H1 (cell line): ENCODE data around the gene SP4. TPM values are rescaled to one million over a fixed set of nuclear protein-coding genes. Genes with fewer than 3 reads are reported as not detected.

Source experiments
- ASH2L ChIP-seq: fragments of 200-600, 300-600 bp; sonication (generic); IDR thresholded peaks from one replicate; pipeline ENCODE4 v1.7.1; 2017; ENCODE audit warnings: low read length
- BCL11A ChIP-seq, 2 experiments: IDR thresholded peaks; one replicate each; pipeline ENCODE4 v1.6.1; 2011; ENCODE audit warnings: low read depth in 2 of 2, low read length in 2 of 2, mild to moderate bottlenecking in 2 of 2
- CBX5 ChIP-seq: fragments of 300-800, 300-1000 bp; sonication (generic); IDR thresholded peaks from 2 replicates; pipeline ENCODE4 v1.7.1; 2016; ENCODE audit warnings: antibody characterized with exemption, low read length, low read depth
- CHD2 ChIP-seq: IDR thresholded peaks from 2 replicates; pipeline ENCODE4 v1.6.1; 2012; ENCODE audit warnings: low read length, improper control_type of control experiment
- CREB1 ChIP-seq: IDR thresholded peaks from 2 replicates; pipeline ENCODE4 v1.6.1; 2012; ENCODE audit warnings: inconsistent platforms
- CTBP2 ChIP-seq: IDR thresholded peaks from 2 replicates; pipeline ENCODE4 v1.7.0; 2011; ENCODE audit warnings: borderline replicate concordance, mild to moderate bottlenecking, moderate library complexity, mixed read lengths, low read length; ENCODE audit not compliant: insufficient read depth, insufficient read length
- EGR1 ChIP-seq: IDR thresholded peaks from 2 replicates; pipeline ENCODE4 v1.6.1; 2011; ENCODE audit warnings: low read depth, low read length, borderline replicate concordance
- EZH2 ChIP-seq: fragments of 200-600 bp; sonication (generic); IDR thresholded peaks from 2 replicates; pipeline ENCODE4 v1.7.1; 2012; ENCODE audit warnings: low read depth, mild to moderate bottlenecking, moderate library complexity, low read length, inconsistent platforms; ENCODE audit not compliant: severe bottlenecking
- FOSL1 ChIP-seq: IDR thresholded peaks from 2 replicates; pipeline ENCODE4 v1.6.1; 2011; ENCODE audit warnings: mild to moderate bottlenecking, low read depth, low read length, moderate library complexity; ENCODE audit not compliant: insufficient read depth
- GTF2F1 ChIP-seq: IDR thresholded peaks from 2 replicates; pipeline ENCODE4 v1.6.1; 2012; ENCODE audit warnings: low read depth, low read length, improper control_type of control experiment, borderline replicate concordance
- HDAC6 ChIP-seq: IDR thresholded peaks from one replicate; pipeline ENCODE4 v1.7.1; 2012; ENCODE audit warnings: low read depth, mild to moderate bottlenecking, inconsistent platforms, low read length, moderate library complexity
- JUND ChIP-seq: IDR thresholded peaks from 2 replicates; pipeline ENCODE4 v1.6.1; 2011; ENCODE audit warnings: mild to moderate bottlenecking, improper control_type of control experiment, low read length
- PHF8 ChIP-seq: fragments of 200-600 bp; sonication (generic); conservative IDR thresholded peaks from 2 replicates; pipeline ENCODE4 v1.7.1; 2012; ENCODE audit warnings: low read depth, mild to moderate bottlenecking, inconsistent platforms, low read length, moderate library complexity
- POLR2A ChIP-seq, 2 experiments: IDR thresholded peaks; 1 replicate in 1 of 2; 2 replicates in 1 of 2; pipeline ENCODE4 v1.6.1; 2011; ENCODE audit warnings: low read depth in 2 of 2, low read length in 2 of 2, mild to moderate bottlenecking in 2 of 2; ENCODE audit errors: control extremely low read depth in 1 of 2
- POLR2AphosphoS5 ChIP-seq: IDR thresholded peaks from 2 replicates; pipeline ENCODE4 v1.6.1; 2011; ENCODE audit warnings: low read depth, low read length
- POU5F1 ChIP-seq: IDR thresholded peaks from 2 replicates; pipeline ENCODE4 v1.6.1; 2011; ENCODE audit warnings: low read depth, mild to moderate bottlenecking, low read length, moderate library complexity
- RBBP5 ChIP-seq: IDR thresholded peaks from 2 replicates; pipeline ENCODE4 v1.7.1; 2012; ENCODE audit warnings: low read depth, mild to moderate bottlenecking, inconsistent platforms, low read length, moderate library complexity, borderline replicate concordance
- RFX5 ChIP-seq: IDR thresholded peaks from 2 replicates; pipeline ENCODE4 v1.6.1; 2011; ENCODE audit warnings: low read depth, low read length, improper control_type of control experiment, borderline replicate concordance
- SIN3A ChIP-seq, 2 experiments: IDR thresholded peaks in 1 of 2; conservative IDR thresholded peaks in 1 of 2; 2 replicates each; pipeline ENCODE4 v1.6.1; 2011 to 2012; ENCODE audit warnings: low read length in 2 of 2, improper control_type of control experiment in 1 of 2, low read depth in 1 of 2, mild to moderate bottlenecking in 1 of 2
- SP1 ChIP-seq: IDR thresholded peaks from 2 replicates; pipeline ENCODE4 v1.6.1; 2011; ENCODE audit warnings: low read depth, low read length
- SP2 ChIP-seq: IDR thresholded peaks from 2 replicates; pipeline ENCODE4 v1.6.1; 2012; ENCODE audit warnings: mild to moderate bottlenecking, low read length, inconsistent platforms
- SUZ12 ChIP-seq: fragments of 200-600 bp; sonication (generic); IDR thresholded peaks from 2 replicates; pipeline ENCODE4 v1.6.1; 2012; ENCODE audit warnings: mild to moderate bottlenecking, inconsistent platforms, low read length, moderate library complexity, mixed read lengths
- TAF1 ChIP-seq: IDR thresholded peaks from 2 replicates; pipeline ENCODE4 v1.6.1; 2011; ENCODE audit warnings: mild to moderate bottlenecking, low read depth, low read length
- TAF7 ChIP-seq: optimal IDR thresholded peaks from 2 replicates; pipeline ENCODE3; 2011; ENCODE audit warnings: low read depth, mild to moderate bottlenecking, inconsistent platforms, low read length, moderate library complexity, borderline replicate concordance
- YY1 ChIP-seq: IDR thresholded peaks from 2 replicates; pipeline ENCODE4 v1.6.1; 2011; ENCODE audit warnings: low read depth, mild to moderate bottlenecking, low read length
- ZNF274 ChIP-seq: IDR thresholded peaks from 2 replicates; pipeline ENCODE4 v1.7.0; 2012; ENCODE audit warnings: low read length, borderline replicate concordance; ENCODE audit errors: extremely low read depth
- polyA plus RNA-seq, 7 experiments: library from polyadenylated mRNA; depleted of rRNA in 3 of 7; stranded (reverse) in 5 of 7; unstranded in 2 of 7; fragments of >200 nt in 5 of 7; fragments of 200-250 nt in 2 of 7; gene quantifications; 1 replicate in 5 of 7; 2 replicates in 1 of 7; 4 replicates in 1 of 7; pipeline versions ENCODE4 v1.2.1 to v1.2.3, GENCODE V29; 2011 to 2013; ENCODE audit warnings: missing spikeins in 2 of 7, mixed read lengths in 2 of 7
- total RNA-seq: library from RNA; stranded (reverse); fragmentation: NEBNext Ultra II Directional; extraction: Animal tissue kit (Norgen Biotek cat#: 25700); gene quantifications from 2 replicates; pipeline ENCODE4 v1.2.1, GENCODE V29; 2021

Gene SP4
- total and polyA plus RNA-seq, 2 of the 8 experiments (the other 6 are each of a cell fraction or from before 2014, with no cell fraction given), result 10.0 to 24.0 TPM

GRCh38 chr7:21427871-21428658, at the start of gene SP4 (continued):
- TF ChIP-seq EZH2 (no peak), RBBP5 (no peak), POLR2A (IDR thresholded peaks at IDR 0.05; ENCODE audit: control extremely low read depth in 1 of 2, low read depth in 2 of 2, low read length in 2 of 2) (peak; percentile 72 to 87), TAF7 (peak; percentile 68), SIN3A (conservative IDR thresholded peaks at IDR 0.05 in 1 of 2, IDR thresholded peaks at IDR 0.05 in 1 of 2; ENCODE audit: low read depth in 1 of 2, low read length in 2 of 2) (peak in 1 of 2 experiments; percentile 63; a peak in 2 of 4 replicates), PHF8 (peak; percentile 4; the same call in 1 of the 2 replicates), SP1 (no peak; the same call in 1 of the 2 replicates), SUZ12 (no peak), GTF2F1 (0 out of 2 replicates have a peak, but pooled peaks have one; percentile 30), SP2 (no peak), YY1 (peak; percentile 89), ZNF274 (no peak), RFX5 (no peak), CTBP2 (no peak), BCL11A (IDR thresholded peaks at IDR 0.05; ENCODE audit: low read depth in 2 of 2, low read length in 2 of 2) (no peak), CREB1 (no peak), EGR1 (peak; percentile 10; the same call in 1 of the 2 replicates), CHD2 (no peak), JUND (no peak), ASH2L (peak; percentile 90), FOSL1 (0 out of 2 replicates have a peak, but pooled peaks have one; percentile 42), TAF1 (peak; percentile 88), CBX5 (no peak), POU5F1 (no peak), HDAC6 (no peak), POLR2AphosphoS5 (peak; percentile 86)
